OCI-LY3 (cell line): Measurements from ENCODE around the gene NANS.

Source experiments
- H2AFZ ChIP-seq: fragments of 200-600, 300-600 bp; shearing (Covaris generic); 2 replicates; pipeline ENCODE4 v1.6.0; 2014; ENCODE audit warnings: antibody characterized with exemption, low read depth, low read length
- H3K27ac ChIP-seq: fragments of 200-600, 300-600 bp; sonication (generic); 2 replicates; pipeline ENCODE4 v1.5.1; 2014; ENCODE audit warnings: mild to moderate bottlenecking, low read length, moderate library complexity, mixed read lengths
- H3K27me3 ChIP-seq: fragments of 200-600, 300-600 bp; sonication (generic); 2 replicates; pipeline ENCODE4 v1.6.1; 2014; ENCODE audit warnings: low read depth, low read length, mixed read lengths
- H3K36me3 ChIP-seq: fragments of 200-600, 300-600 bp; sonication (generic); replicated peaks from 2 replicates; pipeline ENCODE3; 2014; ENCODE audit warnings: low read depth, low read length, mixed read lengths
- H3K4me1 ChIP-seq: fragments of 300-600, 200-600 bp; sonication (generic); 2 replicates; pipeline ENCODE4 v1.6.1; 2014; ENCODE audit warnings: low read length, mixed read lengths
- H3K4me2 ChIP-seq: fragments of 200-600, 300-600 bp; sonication (generic); 2 replicates; pipeline ENCODE4 v1.6.1; 2014; ENCODE audit warnings: low read length, mixed read lengths
- H3K4me3 ChIP-seq: fragments of 300-600, 200-600 bp; sonication (generic); 2 replicates; pipeline ENCODE4 v1.5.1; 2014; ENCODE audit warnings: antibody characterized with exemption, mild to moderate bottlenecking, low read length, moderate library complexity
- H3K79me2 ChIP-seq: fragments of 300-600, 200-600 bp; shearing (Covaris generic); 2 replicates; pipeline ENCODE4 v1.6.1; 2014; ENCODE audit warnings: mild to moderate bottlenecking, low read length, mixed read lengths
- H3K9ac ChIP-seq: fragments of 300-600, 200-600 bp; shearing (Covaris generic); 2 replicates; pipeline ENCODE4 v1.6.0; 2014; ENCODE audit warnings: mild to moderate bottlenecking, low read length, moderate library complexity
- H3K9me3 ChIP-seq: fragments of 200-600, 300-600 bp; shearing (Covaris generic); 2 replicates; pipeline ENCODE4 v1.6.1; 2014; ENCODE audit warnings: low read length, mixed read lengths; ENCODE audit not compliant: insufficient read depth
- H4K20me1 ChIP-seq: fragments of 200-600, 300-600 bp; sonication (generic); 2 replicates; pipeline ENCODE4 v1.6.1; 2016; ENCODE audit warnings: low read length, mixed read lengths; ENCODE audit not compliant: insufficient read depth
- CTCF ChIP-seq: fragments of 200-600, 300-600 bp; sonication (generic); IDR thresholded peaks from 2 replicates; pipeline ENCODE4 v1.5.1; 2014; ENCODE audit warnings: antibody characterized with exemption, low read length, low read depth
- EZH2phosphoT487 ChIP-seq: fragments of 200-600 bp; shearing (Covaris generic); IDR thresholded peaks from 2 replicates; pipeline ENCODE4 v1.6.1; 2018; ENCODE audit warnings: antibody characterized with exemption, mixed run types, low read depth

The NANS gene

DNA sequence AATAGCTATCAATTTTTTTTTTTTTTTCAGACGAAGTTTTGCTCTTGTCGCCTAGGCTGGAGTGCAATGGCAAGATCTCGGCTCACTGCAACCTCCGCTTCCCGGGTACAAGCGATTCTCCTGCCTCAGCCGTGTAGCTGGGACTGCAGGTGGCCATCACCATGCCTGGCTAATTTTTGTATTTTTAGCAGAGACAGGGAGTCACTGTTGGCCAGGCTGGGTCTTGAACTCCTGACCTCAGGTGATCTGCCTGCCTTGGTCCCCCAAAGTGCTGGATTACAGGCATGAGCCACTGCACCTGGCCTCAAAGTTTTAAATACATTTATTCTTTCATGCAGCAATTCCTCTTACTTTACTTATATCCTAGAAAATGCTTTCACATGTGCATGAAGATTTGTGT is 44.9 kb downstream of the NANS start:
- Histone ChIP-seq H3K79me2 (no peaks in the 10 kb centered on the region), H3K4me3 (no peak overlapping the region), H3K9ac (no peak overlapping the region), H2AFZ (no peak overlapping the region), H3K27me3 (no peaks in the 10 kb centered on the region), H3K4me2 (peak overlapping the region; percentile 27; the same call in 1 of the 2 replicates), H3K9me3 (no peaks in the 10 kb centered on the region), H3K27ac (no peak overlapping the region), H3K4me1 (peaks cover 28% of the 10 kb centered on the region), H3K36me3 (no peaks in the 10 kb centered on the region), H4K20me1 (no peaks in the 10 kb centered on the region)
- TF ChIP-seq CTCF, result no peak
- TF ChIP-seq EZH2phosphoT487, result no peak

- H3K4me2 ChIP-seq, result peak overlapping the region; percentile 27; the same call in 1 of the 2 replicates
Observed at GRCh38 chr9:98101868-98102273, 45.3 kb downstream of the NANS start.

GRCh38 chr9:98104445-98104881 is 47.9 kb downstream of the NANS start:
- TF ChIP-seq CTCF (no peak), EZH2phosphoT487 (no peak)
- Histone ChIP-seq H3K4me2 (no peak overlapping the region), H3K9me3 (no peaks in the 10 kb centered on the region), H3K27ac (no peak overlapping the region), H3K4me1 (peaks cover 23% of the 10 kb centered on the region), H3K4me3 (no peak overlapping the region), H3K79me2 (no peaks in the 10 kb centered on the region), H4K20me1 (no peaks in the 10 kb centered on the region), H3K36me3 (no peaks in the 10 kb centered on the region), H2AFZ (no peak overlapping the region), H3K9ac (no peak overlapping the region), H3K27me3 (no peaks in the 10 kb centered on the region)

More at GRCh38 chr9:98101868-98102273, 45.3 kb downstream of the NANS start:
- H3K9me3 ChIP-seq, result no peaks in the 10 kb centered on the region
- H3K27me3 ChIP-seq, result no peaks in the 10 kb centered on the region
- H3K36me3 ChIP-seq, result no peaks in the 10 kb centered on the region
- no peak overlapping the region for H3K4me3 ChIP-seq
- H3K27ac ChIP-seq, result no peak overlapping the region
- no peaks in the 10 kb centered on the region for H4K20me1 ChIP-seq
- no peak overlapping the region for H2AFZ ChIP-seq
- no peaks in the 10 kb centered on the region for H3K79me2 ChIP-seq
- no peak overlapping the region for H3K9ac ChIP-seq
- peaks cover 28% of the 10 kb centered on the region for H3K4me1 ChIP-seq
- TF ChIP-seq CTCF (no peak), EZH2phosphoT487 (no peak)

- Histone ChIP-seq H4K20me1 (no peaks in the 10 kb centered on the region), H3K4me1 (peaks cover 23% of the 10 kb centered on the region), H3K4me3 (no peak overlapping the region), H3K9ac (no peak overlapping the region), H3K27ac (no peak overlapping the region), H3K27me3 (no peaks in the 10 kb centered on the region), H3K36me3 (no peaks in the 10 kb centered on the region), H2AFZ (no peak overlapping the region), H3K4me2 (no peak overlapping the region), H3K79me2 (no peaks in the 10 kb centered on the region), H3K9me3 (no peaks in the 10 kb centered on the region)
- TF ChIP-seq EZH2phosphoT487 (no peak), CTCF (no peak)
Observed at GRCh38 chr9:98105006-98105405, 48.5 kb downstream of the NANS start.
